ENCODE results near the gene CALHM2.

The CALHM2 gene

GRCh38 chr10:103451831-103452505 lies at the start of gene CALHM2:
Gene CALHM2 (minus strand): TSS chr10:103452370. CDS start chr10:103449941, 2,429 bp downstream.
- peak; percentile 50 to 63 for DNase-seq (ENCODE audit: low read depth in 2 of 2)
- peak within 1 kb of the TSS; percentile 70 to 85 for H3K4me3 ChIP-seq (replicated peaks in 1 of 2; ENCODE audit: low read depth in 2 of 2, low read length in 2 of 2)
- TF ChIP-seq, protein P1, sequence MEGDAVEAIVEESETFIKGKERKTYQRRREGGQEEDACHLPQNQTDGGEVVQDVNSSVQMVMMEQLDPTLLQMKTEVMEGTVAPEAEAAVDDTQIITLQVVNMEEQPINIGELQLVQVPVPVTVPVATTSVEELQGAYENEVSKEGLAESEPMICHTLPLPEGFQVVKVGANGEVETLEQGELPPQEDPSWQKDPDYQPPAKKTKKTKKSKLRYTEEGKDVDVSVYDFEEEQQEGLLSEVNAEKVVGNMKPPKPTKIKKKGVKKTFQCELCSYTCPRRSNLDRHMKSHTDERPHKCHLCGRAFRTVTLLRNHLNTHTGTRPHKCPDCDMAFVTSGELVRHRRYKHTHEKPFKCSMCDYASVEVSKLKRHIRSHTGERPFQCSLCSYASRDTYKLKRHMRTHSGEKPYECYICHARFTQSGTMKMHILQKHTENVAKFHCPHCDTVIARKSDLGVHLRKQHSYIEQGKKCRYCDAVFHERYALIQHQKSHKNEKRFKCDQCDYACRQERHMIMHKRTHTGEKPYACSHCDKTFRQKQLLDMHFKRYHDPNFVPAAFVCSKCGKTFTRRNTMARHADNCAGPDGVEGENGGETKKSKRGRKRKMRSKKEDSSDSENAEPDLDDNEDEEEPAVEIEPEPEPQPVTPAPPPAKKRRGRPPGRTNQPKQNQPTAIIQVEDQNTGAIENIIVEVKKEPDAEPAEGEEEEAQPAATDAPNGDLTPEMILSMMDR (IDR thresholded peaks at IDR 0.05; ENCODE audit: low read depth, low read length): no peak

- no peak for DNase-seq (ENCODE audit: low read depth in 2 of 2)
- H3K4me3 ChIP-seq (replicated peaks in 1 of 2; ENCODE audit: low read depth in 2 of 2, low read length in 2 of 2): no peak overlapping the region
- TF ChIP-seq, protein P1 (IDR thresholded peaks at IDR 0.05; ENCODE audit: low read depth, low read length): no peak
These were observed 49.0 kb upstream of the CALHM2 start for GRCh38 chr10:103501186-103501585.

- no peak for DNase-seq (ENCODE audit: low read depth in 2 of 2)
- no peak overlapping the region for H3K4me3 ChIP-seq (replicated peaks in 1 of 2; ENCODE audit: low read depth in 2 of 2, low read length in 2 of 2)
- TF ChIP-seq, protein P1 (IDR thresholded peaks at IDR 0.05; ENCODE audit: low read depth, low read length): no peak
These were observed 48.3 kb upstream of the CALHM2 start for GRCh38 chr10:103500481-103500880.

DNA sequence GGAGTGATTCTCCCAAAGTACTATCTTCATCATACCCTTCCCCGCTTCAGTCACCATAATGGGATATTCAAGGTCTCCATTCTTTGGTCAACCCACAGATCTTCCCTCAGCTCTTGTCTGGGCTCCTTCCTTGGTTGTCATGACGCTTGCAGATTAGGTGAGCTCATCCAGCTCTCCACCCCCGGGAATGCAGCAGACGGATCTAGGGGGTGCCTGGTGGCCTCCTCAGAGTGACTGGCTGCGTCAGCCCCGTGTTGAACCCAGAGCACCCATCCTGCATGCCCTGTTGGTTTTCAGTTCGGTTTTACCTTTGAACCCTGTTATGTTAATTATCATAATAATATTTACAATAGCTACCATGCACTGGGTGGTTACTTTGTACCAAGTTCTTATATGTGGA lies 47.7 kb upstream of the CALHM2 start:
- DNase-seq (ENCODE audit: low read depth in 2 of 2): no peak
- H3K4me3 ChIP-seq (replicated peaks in 1 of 2; ENCODE audit: low read depth in 2 of 2, low read length in 2 of 2): no peak overlapping the region
- TF ChIP-seq, protein P1 (IDR thresholded peaks at IDR 0.05; ENCODE audit: low read depth, low read length): no peak

DNA sequence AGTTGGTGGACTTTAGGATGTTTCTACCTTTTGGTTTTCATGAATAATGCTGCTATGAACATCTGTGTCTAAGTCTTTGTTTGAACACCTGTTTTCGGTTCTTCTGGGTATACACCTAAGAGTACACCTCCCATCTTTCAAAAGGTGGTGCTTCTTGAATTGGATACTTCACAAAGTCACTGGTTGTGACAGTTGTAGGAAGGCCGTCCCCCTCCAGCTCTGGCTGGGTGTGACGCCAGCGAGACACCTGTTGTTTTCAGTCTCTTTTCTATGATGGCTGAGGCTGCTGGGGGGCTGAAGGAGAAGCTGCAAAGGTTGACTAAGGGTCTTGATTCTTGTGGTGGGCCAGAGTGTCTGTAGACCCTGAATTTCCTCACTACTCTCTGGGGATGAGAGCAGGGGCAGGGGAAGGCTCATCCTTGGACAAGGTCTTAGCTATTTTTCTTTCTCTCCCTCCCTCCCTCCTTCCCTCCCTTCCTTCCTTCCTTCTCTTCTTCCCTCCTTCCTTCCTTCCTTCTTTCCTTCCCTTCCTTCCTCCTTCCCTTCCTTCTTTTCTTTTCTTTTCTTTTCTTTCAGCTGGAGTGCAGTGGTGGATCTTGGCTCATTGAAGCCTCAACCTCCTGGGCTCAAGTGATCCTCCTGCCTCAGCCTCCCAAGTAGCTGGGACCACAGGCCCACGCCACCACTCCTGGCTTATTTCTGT lies 46.9 kb upstream of the CALHM2 start:
- no peak for DNase-seq (ENCODE audit: low read depth in 2 of 2)
- TF ChIP-seq, protein P1 (IDR thresholded peaks at IDR 0.05; ENCODE audit: low read depth, low read length): no peak
- no peak overlapping the region for H3K4me3 ChIP-seq (replicated peaks in 1 of 2; ENCODE audit: low read depth in 2 of 2, low read length in 2 of 2)

- TF ChIP-seq, protein P1 (IDR thresholded peaks at IDR 0.05; ENCODE audit: low read depth, low read length): no peak
- DNase-seq (ENCODE audit: low read depth in 2 of 2): no peak
- no peak overlapping the region for H3K4me3 ChIP-seq (replicated peaks in 1 of 2; ENCODE audit: low read depth in 2 of 2, low read length in 2 of 2)
These were observed 45.2 kb upstream of the CALHM2 start for GRCh38 chr10:103497161-103497915.

Measured in cardiac fibroblast (primary cell).